Measurements from ENCODE around the gene SCARF2.

The SCARF2 gene

GRCh38 chr22:20439928-20440575, 2.4 kb upstream of the SCARF2 start:
- no peak for DNase-seq

- no peak for DNase-seq
These were observed 1.9 kb upstream of the SCARF2 start for GRCh38 chr22:20439556-20439927.

DNA sequence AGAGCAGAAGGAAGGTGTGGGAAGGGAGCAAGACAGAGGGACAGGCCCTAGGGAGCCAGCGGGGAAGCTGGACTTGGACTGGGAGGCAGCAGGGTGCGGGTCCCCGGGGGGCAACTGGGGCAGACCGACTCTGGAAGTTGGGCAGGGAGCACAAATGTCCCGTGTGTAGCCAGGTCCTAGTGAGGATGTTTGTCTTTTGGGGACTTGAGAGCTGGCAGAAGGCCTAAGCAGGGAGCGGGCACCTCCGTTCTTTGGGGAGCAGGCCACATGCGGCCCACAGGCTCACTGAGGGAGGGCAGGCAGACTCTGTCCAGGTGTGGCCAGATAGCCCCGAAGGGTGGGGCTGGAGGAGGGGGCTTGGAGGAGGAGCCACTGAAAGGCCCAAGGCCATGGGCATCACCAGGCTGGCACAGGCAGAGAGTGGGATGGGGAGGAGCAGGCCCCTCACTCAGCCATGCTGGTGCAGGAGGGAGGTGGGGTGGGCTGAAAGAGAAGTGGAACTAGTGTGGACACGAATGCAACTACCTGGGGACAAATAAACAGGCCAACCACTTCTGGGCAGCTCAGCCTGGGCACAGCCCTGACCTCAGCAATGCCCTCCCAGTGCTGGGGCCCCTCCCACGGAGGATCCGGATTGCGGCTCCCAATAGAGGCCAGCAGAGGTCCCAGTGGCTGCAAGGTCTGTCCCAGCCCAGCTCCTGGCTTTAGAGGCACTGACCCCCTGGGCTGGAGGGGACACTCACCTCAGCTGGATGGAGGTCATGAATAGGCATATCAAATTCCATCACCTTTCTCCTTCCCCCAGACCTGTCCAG, 1.3 kb upstream of the SCARF2 start:
- DNase-seq: no peak

- no peak for DNase-seq
These were observed 727 bp upstream of the SCARF2 start for GRCh38 chr22:20438427-20438677.

GRCh38 chr22:20436768-20437612, 635 bp downstream of the SCARF2 start:
- DNase-seq: no peak

DNA sequence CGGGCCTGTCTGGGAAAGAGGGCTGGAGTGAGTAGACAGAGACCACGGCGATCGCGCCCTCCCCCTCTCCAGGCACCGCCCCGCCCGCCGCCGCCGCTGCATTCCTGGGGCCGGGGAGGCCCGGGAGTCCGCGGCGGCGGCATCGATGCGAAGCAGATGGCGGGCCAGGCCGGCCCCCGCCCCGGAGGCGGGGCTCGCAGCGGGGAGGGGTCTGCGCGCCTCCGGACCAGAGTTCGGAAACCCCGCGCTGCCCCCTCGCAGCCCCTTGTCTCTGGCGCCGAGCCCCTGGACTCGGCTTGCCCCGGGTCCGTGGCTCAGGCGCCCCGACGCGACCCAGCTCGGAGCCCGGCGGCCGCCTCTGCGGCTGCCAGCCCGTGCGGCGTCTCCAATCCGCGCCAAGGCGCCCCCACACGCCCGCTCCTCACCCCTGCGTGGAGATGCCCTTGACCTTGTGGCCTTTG, 1.3 kb downstream of the SCARF2 start:
- no peak for DNase-seq

DNA sequence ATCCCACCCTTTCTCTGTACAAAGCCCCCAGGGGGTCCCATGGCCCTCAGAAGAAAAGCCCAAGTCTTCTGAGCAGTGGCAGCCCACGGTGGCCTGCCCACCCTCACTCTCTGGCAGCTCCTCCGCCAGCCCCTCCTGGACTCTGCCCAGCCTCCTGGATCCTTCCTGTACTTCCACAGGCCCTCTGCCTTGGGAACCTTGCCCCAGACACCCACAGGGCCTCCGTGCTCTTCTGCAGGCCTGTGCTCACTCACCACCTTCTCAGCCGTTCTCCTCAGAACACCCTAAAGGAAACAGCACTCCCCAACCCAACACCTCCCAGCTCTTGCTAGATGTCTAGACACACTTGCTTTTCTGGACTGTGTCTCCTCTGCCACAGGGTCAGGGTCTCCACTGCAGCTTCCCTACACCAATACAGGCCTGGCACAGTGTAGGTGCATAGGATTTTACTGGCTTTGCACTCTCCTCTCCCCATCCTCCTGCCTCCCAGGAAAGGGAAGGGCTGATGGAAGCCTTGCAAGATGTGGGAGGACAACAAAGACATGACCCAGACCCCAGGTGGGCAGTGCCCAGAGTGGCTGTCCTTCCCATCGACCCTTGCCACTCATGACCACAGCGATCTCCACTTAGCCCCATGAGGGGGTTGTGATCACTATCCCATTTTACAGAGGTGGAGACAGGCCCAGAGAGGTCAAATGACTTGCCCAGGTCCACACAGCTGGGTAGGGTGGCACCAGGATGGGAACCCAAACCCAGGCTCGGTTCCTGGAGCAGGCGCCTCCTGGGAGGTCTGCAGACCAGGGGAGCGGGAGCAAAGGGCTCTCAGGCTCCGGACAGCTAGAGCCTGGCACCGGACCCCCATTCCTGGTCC, 2.0 kb downstream of the SCARF2 start:
- no peak for DNase-seq

DNA sequence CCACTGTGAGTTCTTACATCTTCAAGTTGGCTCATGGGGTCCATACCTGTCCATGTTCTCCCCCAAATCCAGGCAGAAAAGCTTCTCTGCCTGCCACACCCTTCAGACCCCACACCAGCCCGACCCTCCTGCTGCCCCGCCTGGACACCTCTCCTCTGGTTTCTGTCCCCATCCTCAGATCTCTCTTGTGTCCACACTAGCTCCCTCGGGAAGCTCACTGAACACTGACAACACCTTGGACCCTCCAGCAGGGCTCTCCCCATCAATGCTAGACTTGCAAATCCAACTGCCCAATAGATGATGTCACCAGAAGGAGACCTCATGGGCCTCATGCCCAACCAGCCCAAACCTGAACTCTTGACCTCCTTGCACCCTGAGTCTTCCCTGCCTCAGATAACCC, 2.9 kb downstream of the SCARF2 start:
- no peak for DNase-seq

DNA sequence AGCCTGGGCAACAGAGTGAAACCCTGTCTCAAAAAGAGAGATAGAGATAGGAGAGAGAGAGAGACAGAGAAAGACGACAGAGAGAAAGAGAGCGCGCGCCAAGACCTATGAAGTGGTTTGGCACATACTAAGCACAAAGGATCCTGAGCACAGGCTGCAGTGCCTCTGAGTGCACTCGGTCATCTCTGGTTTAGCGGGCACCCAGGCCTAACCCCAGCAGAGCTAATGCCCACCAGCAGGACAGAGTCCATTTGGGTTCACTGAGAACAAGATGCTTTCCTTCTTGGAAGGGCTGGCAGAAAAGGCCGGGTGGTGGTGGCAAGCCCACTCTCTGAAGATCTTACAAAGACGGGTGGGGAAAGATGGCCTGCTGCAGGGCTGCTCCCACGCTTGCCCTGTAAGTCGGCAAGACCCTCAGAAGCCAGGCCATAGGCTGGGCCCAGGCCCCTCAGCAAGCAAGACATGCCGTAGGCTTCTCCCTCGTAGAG, 3.3 kb downstream of the SCARF2 start:
- no peak for DNase-seq

- DNase-seq: no peak
These were observed 3.9 kb downstream of the SCARF2 start for GRCh38 chr22:20433686-20434241.

DNA sequence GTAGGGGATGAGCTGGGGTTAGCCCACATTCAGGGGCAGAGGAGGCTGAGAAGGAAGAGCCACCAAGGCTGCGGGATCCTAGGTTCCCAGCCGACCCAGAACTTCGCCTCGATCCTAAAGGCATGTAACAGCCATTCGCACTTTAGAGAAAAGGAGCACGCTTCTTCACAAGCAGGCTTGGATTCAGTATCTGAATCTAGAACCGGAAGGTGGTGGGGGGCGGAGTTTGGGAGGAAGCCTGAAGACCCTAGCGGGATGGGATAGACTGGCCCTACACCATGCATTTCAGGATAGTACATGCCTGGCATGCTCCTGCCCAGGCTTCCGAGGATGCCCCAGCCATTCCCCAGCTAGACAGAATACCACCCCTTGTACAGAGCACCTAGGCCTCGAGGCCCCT, 4.4 kb downstream of the SCARF2 start:
- no peak for DNase-seq

GRCh38 chr22:20432244-20432686, 5.4 kb downstream of the SCARF2 start:
- DNase-seq: no peak

- DNase-seq: no peak
These were observed 6.0 kb downstream of the SCARF2 start for GRCh38 chr22:20431511-20432192.

- no peak for DNase-seq
These were observed 6.7 kb downstream of the SCARF2 start for GRCh38 chr22:20430720-20431510.

DNA sequence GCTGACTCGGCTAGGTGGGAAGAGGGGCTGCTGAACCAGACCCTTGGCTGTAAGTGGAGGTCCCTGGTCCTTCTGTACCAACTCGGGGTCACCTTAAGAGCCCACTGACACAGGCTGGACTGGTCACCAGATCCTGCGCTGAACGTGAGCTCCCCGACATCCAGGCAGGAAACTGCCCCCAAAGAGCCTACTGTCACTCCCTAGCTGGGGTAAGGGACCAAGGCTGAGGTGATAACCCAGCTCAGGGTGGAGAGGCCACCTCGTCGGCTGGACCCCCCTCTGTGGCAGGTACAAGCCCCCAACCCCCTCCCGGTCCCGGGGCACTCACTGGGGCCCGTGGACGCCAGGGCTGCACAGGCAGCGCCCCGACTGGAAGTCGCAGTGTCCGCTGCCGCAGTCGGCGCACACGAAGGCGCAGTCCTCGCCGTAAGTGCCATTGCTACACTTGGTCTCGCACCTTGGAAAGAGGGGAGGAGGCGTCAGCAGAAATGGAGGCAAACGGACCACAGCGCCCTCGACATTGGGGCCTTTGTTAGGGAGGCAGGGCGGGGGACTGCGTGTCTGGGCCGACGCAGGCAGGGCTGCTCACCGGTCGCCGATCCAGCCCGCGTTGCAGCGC, 7.4 kb downstream of the SCARF2 start:
- no peak for DNase-seq

DNA sequence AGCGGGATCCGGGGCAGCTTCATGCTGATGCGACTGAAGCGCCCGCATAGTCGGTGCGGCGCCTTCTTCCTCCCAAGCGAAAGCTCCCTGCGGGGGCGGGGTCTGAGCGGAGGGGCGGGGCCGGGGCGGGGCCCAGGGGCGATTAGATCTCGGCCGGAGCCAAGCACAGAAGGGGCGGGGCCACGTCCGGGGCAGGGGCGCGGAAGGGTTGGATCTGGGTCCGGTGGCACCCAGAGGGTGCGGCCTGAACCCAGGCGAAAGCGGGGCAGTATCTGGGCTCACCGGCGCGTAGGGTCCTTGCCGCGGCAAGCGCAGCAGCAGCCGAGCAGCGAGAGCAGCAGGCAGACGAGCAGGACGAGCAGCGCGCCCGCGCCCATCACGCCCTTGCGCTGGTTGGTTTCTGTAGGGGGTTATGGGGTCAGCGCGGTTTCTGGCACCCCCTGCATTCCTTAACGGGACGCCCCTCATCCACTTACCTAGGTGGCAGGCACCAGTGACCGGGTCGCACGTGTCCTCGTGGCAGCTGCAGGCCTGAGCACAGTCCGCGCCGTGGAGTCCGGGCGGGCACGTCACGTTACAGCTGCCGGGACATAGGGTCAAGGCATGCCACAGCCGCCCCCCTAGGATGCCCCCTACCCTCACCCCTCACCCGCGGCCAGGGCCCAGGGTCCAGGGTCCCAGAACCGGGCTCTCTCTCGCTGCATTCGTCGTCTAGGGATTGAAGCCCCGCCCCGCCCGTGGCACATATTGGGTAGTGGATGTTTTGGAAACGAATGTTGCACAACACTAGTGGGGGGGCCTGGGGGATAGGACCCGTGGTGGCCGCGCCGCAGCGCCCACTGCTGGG, 8.1 kb downstream of the SCARF2 start:
- DNase-seq: no peak

- no peak for DNase-seq
These were observed 8.9 kb downstream of the SCARF2 start for GRCh38 chr22:20428496-20429253.

GRCh38 chr22:20427945-20428417, 9.6 kb downstream of the SCARF2 start:
- no peak for DNase-seq

Data from NCI-H446 treated with DMSO at 0.1 percent for 48 hours (cell line).